NCI-H526 (cell line): ENCODE data around the gene HLA-E.
"Not testable (repeated sequence)": the region's sequence is repeated elsewhere in the genome, so short reads cannot be mapped to it uniquely, and the experiment has no call there.

Source experiments
- DNase-seq, 2 experiments: peaks; one replicate each; lab custom pipeline; 2025; lab: John Stamatoyannopoulos, UW

HLA-E gene

GRCh38 chr6:30489081-30490025 lies at the start of gene HLA-E:
Gene HLA-E, plus strand, starts transcription at chr6:30489509. Its CDS starts 23 bp downstream, at chr6:30489532.
- peak; percentile 96 to 97 for DNase-seq

- DNase-seq = no peak
Measured at GRCh38 chr6:30441171-30441570, 48.1 kb upstream of the HLA-E start.

DNA sequence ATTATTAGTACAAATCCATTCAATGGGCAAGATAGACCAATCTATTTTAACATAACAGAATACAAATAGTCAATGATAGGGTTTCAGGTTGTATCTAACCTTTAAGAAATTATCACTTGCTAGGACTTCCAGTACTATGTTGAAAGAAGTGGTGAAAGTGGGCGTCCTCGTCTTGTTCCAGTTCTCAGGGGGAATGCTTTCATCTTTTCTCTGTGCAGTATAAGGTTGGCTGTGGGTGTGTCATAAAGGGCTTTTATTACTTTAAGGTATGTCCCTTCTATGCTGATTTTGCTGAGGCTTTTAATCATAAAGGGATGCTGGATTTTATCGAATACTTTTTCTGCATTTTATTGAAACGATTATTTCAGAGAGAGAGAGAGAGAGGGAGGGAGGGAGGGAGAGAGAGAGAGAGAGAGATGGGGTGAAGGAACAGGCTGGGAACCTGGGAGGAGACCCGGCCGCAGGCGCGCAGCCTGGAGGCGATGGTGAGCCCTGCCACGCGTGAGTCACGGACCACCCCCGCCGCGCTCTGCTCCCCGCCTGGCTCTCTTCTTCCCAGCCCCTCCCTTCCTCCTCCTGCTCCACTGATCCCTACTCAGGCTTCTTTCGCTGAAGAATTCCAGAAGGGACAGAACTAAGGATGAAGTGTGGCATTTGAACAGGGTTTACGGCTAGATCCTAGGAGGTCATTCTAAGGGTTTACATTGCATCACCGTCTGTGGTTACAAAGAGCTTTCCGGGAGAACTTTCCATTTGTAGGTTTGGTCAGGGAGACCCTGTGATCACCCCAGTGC lies 45.5 kb upstream of the HLA-E start:
- DNase-seq = no peak

DNA sequence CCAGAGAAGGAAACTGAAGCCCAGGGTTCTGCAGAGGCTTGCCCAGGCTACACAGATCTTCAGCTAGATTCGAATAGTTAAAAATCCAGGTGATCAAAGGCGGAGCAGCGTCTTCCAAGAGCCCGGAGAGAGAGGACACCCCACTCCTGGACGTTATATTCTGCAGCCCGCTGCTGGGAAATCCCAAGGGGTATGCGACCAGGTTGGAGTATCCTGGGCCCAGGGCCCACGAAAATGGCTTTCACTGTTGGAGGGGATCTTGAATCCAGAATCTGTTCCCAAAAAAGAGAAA lies 44.9 kb upstream of the HLA-E start:
- no peak for DNase-seq

DNA sequence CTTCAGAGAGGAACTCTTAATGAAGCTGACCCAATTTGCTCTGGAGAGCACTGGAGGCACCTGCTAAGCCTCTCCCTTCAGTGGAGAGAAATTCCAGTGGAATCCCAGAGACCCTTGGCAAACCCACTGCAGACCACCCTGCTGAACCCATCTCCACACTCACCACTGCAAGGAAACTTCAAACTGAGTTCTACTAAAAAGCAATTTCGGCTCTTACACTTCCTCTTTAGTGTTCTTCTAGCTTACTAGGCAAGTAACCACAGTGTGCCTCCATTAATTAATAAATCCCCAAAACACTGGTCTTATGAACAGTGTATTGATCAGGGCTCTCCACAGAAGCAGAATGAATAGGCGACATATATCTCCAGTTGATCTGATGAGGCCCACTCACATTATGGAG lies 43.0 kb upstream of the HLA-E start:
- no peak for DNase-seq

DNA sequence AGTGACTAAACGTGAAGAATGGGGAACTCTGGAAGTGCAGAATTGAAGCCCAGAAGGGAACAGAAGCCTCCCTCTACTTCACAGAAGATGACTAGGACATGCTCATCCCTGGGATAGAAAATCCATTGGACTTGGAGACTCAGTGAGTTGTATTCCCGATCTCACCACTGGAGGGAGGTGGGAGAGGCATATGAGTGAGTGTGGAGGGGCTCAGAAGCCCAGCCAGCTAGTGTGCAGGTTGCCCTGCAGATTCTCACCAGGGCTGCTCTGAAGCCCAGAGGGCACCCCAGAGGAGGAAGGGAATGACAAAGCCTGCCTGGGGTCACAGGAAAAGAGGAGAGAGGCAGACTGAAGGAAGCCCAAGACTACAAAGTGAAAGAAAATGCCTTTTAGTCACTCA lies 42.1 kb upstream of the HLA-E start:
- DNase-seq = peak in 1 of 2 experiments; percentile 46

- DNase-seq = no peak
Measured at GRCh38 chr6:30450548-30450908, 38.8 kb upstream of the HLA-E start.

DNA sequence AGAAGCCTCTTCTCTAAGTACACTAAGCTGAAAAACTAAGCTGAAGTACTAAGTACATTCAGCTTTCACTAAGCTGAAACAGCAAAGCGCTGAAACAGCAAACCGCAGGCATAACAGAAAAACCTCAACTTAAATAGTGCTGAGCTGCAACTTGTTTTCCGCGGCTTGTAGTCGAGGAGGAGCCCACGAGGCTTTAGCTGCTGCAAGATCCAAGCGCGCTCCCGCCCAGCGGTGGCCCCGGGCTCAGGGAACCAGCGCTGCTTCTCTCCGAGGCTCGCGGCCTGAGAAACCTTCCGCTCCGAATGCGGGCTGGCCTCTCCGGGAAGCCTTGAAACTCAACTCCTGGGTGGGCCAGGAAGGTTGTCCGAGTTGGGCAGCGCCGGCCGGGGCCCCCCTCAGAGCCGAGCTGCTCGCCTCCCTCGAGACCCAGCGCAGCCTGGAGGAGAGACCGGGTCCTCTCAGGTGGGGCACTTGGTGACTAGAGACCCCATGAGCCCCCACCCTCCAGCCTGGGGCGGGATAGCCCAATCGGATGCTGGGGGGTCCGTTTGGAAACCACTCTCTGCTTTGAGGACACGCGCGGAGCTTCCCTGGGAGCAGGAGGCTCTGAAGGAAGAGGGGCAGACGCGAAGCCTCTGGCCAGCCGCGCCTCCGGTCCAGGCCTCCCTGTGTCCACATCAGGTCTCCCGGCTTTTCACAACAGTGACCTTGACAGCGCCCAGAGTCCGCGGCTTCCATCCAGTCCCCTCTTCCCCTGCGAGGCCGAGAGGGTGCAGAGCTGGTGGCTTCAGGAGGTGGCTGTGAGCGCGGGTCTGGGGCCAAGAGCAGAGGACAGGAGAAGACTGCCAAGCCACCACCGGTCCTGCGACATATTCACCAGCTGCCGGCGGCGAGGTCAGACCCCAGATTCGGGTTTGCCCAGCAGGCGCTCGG lies 38.1 kb upstream of the HLA-E start:
- peak in 1 of 2 experiments; percentile 57 for DNase-seq

DNA sequence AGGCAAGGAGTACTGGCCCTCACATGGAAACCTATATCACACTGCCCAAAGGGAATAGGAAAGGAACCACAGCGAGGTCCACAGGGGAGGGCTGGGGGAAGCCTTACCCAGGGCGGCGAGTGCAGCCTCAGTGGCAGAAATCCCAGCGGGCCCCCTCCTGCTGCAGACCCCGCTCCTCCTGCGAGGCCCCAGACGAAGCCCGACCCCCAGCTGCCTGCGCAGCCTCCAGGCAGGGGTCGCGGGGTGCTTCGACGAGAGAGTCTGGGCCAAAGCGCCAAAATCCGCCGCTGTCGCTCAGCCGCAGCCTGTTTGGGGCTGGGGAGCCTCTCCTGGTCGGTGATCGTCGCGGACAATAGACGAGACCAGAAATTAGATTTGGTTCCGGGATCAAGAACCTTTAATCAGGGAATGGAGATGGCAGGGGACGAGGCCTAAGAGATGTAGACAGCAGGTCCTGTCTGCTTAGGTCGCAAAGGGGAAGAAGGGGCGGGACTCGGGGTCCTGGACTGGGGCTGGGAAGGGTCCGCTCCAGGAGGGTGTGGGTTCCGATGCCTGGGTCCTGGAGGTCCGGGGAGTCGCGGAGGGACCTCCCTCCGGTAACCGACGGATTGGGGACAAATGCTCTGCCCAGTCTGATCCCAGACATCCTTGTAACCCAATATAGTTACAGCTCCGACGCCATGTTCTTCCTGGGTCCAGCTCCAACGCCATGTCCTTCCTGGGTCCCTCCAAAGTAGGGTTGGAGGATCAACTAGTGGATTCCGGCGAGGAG lies 36.4 kb upstream of the HLA-E start:
- no peak for DNase-seq

- peak; percentile 70 to 94 for DNase-seq
Measured at GRCh38 chr6:30453508-30454116, 35.7 kb upstream of the HLA-E start.

DNA sequence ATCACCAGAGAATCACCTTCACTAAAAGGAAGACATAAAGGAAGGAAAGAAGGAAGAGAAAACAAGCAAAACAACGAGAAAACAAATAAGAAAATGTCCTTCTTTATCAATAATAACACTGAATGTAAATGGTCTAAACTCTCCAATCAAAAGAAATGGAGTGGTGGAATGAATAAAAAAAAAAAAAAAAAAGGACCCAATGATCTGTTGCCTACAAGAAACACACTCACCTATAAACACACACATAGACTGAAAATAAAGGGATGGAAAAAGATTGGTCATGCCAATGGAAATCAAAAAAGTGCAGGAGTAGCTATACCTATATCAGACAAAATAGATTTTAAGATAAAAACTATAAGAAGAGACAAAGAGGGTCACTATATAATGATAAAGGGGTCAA lies 30.2 kb upstream of the HLA-E start:
- no peak for DNase-seq

DNA sequence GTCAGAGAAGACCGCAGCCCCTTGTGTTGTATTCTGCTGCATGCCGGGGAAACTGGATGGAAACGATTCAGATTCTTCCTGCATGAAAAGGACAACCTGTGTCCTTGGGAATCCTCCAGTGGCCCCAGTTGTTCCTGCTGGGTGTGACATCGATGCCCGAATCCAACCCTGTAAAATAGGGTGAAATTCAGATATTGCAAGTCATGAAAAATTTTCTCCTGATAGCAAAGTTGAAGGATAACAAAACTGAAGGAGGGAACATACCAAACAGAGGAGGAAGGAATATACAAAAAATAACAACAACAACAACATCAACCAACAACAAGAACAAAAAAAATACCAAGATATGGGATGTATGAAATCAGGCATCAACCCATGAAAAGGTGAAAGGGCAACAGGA lies 28.3 kb upstream of the HLA-E start:
- no peak for DNase-seq

DNA sequence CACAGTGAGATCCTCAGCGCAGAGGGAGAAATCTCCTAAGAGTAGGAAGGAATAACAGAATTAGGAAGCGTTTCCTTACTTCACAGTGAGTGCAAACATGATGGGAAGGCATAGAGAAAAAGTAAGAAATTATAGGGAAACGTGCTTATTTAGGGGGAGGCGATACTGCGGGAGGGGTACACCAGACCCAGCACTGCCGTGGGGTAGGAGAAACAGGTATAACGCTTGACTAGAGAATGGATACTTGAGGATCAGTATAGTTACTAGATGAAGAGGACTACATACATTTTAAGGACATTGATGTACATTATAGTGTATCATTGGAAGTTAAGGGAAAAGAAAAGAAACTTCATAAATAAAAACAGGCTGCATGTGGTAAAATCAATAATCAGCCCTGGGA lies 26.8 kb upstream of the HLA-E start:
- DNase-seq = no peak

- DNase-seq = no peak
Measured at GRCh38 chr6:30463242-30463641, 26.1 kb upstream of the HLA-E start.

- DNase-seq = peak in 1 of 2 experiments; percentile 24
Measured at GRCh38 chr6:30463651-30464618, 25.4 kb upstream of the HLA-E start.

DNA sequence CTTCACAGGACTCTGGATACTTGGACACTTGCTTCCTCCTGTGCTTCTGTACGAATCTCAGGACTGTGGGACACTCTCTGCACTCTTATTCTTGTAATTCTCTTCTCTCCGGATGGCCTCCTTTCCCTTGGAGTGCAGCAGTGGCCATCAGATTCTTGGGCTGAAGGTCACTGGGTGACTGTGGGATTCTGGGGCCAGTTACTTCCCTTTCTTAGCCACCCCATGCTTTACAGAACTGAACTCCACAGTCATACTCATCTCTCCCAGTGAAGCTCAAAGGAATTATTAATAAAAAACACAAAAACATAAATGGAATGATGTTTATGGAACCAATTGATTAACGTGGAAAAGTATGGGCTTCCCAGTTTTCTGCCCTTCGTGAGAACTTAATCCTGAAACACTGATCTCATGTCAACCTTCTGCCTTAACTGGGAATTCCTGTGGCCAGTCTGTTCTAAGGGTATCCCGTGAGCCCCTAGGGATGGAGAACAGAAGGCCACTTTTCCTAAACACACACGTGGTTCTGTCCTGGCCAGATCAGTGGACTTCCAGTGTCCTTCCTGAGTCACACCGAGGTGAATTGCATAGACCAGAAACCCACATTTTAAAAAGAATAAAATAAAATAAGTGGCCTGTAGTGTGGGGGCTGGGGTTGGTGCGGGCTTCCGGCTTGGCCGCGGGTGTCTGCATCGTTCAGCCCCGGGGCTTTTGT lies 23.6 kb upstream of the HLA-E start:
- DNase-seq = no peak

GRCh38 chr6:30470968-30471367 lies 18.3 kb upstream of the HLA-E start:
- DNase-seq = no peak

- not testable (repeated sequence) for DNase-seq
Measured at GRCh38 chr6:30475116-30475515, 14.2 kb upstream of the HLA-E start.

DNA sequence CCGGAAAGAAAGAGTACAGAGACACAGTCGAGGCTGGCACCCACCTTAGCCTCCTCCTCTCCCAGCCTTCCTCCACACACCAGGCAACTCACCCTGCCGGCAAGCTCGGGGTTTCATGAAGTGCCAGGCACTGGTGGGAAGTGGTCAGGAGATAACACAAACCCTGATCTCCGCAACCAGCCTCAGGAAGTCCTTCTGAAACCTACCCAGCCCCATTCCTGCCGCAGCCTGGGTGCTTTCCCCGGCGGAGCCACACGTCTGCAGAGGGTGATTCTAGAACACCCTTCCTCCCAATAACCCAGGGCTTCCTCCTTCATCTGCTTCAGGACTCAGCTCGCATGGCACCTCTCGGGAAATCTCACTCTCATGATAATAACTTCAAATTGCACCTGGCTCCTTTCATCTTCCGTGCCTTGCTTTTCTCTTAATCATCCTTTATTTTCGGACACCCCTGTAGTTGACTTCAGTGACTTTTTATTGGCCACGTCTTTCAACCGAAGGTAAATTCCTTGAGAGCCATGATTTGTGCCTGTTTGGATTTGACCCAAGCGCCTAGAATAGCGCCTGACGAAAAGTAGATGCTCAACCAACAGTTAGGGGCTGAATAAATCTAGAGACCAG lies 8.7 kb upstream of the HLA-E start:
- DNase-seq = peak in 1 of 2 experiments; percentile 11
